Measurements from ENCODE around the gene SCN2B. TPM values are rescaled to one million over a fixed set of nuclear protein-coding genes. Genes with fewer than 3 reads are reported as not detected.

The SCN2B gene
- polyA plus RNA-seq, 1 donor, result 1.3 TPM

- Histone ChIP-seq H3K4me1 (ENCODE audit: control insufficient read depth, insufficient read depth, low read length) (peaks cover 18% of the 10 kb centered on the region), H3K36me3 (ENCODE audit: control insufficient read depth, insufficient read depth, low read length) (no peaks in the 10 kb centered on the region), H3K9me3 (ENCODE audit: control insufficient read depth, low read depth, low read length) (no peaks in the 10 kb centered on the region), H3K4me3 (ENCODE audit: low read length) (no peak overlapping the region), H3K27ac (ENCODE audit: low read length) (no peak overlapping the region), H3K27me3 (ENCODE audit: control insufficient read depth, insufficient read depth, low read length) (peaks cover 50% of the 10 kb centered on the region)
- no CpG with 5 or more reads among the region's 12 CpGs for WGBS (ENCODE audit: insufficient coverage, low lambda C conversion rate)
- no peak for DNase-seq
Observed at GRCh38 chr11:118167906-118168305, 8.5 kb downstream of the SCN2B start.

- 100% methylated on average over 1 of the region's 2 CpGs for WGBS (ENCODE audit: insufficient coverage, low lambda C conversion rate)
- no peak for DNase-seq
- H3K27me3 ChIP-seq (ENCODE audit: control insufficient read depth, insufficient read depth, low read length), result peaks cover 54% of the 10 kb centered on the region
Observed at GRCh38 chr11:118167253-118167652, 9.2 kb downstream of the SCN2B start.

GRCh38 chr11:118166641-118167040 is 9.8 kb downstream of the SCN2B start:
- H3K27me3 ChIP-seq (ENCODE audit: control insufficient read depth, insufficient read depth, low read length), result peaks cover 57% of the 10 kb centered on the region
- no CpG with 5 or more reads among the region's 17 CpGs for WGBS (ENCODE audit: insufficient coverage, low lambda C conversion rate)
- H3K36me3 ChIP-seq (ENCODE audit: control insufficient read depth, insufficient read depth, low read length), result no peaks in the 10 kb centered on the region
- no peak for DNase-seq
- no peaks in the 10 kb centered on the region for H3K9me3 ChIP-seq (ENCODE audit: control insufficient read depth, low read depth, low read length)
- H3K4me1 ChIP-seq (ENCODE audit: control insufficient read depth, insufficient read depth, low read length), result peaks cover 15% of the 10 kb centered on the region
- H3K27ac ChIP-seq (ENCODE audit: low read length), result no peak overlapping the region
- H3K4me3 ChIP-seq (ENCODE audit: low read length), result no peak overlapping the region

More at GRCh38 chr11:118167253-118167652, 9.2 kb downstream of the SCN2B start:
- Histone ChIP-seq H3K4me1 (ENCODE audit: control insufficient read depth, insufficient read depth, low read length) (peaks cover 18% of the 10 kb centered on the region), H3K36me3 (ENCODE audit: control insufficient read depth, insufficient read depth, low read length) (no peaks in the 10 kb centered on the region), H3K4me3 (ENCODE audit: low read length) (no peak overlapping the region), H3K27ac (ENCODE audit: low read length) (no peak overlapping the region), H3K9me3 (ENCODE audit: control insufficient read depth, low read depth, low read length) (no peaks in the 10 kb centered on the region)

GRCh38 chr11:118164885-118165284 is 11.6 kb downstream of the SCN2B start:
- Histone ChIP-seq H3K9me3 (ENCODE audit: control insufficient read depth, low read depth, low read length) (no peaks in the 10 kb centered on the region), H3K4me1 (ENCODE audit: control insufficient read depth, insufficient read depth, low read length) (peaks cover 12% of the 10 kb centered on the region), H3K27ac (ENCODE audit: low read length) (no peak overlapping the region), H3K27me3 (ENCODE audit: control insufficient read depth, insufficient read depth, low read length) (peaks cover 57% of the 10 kb centered on the region), H3K4me3 (ENCODE audit: low read length) (no peak overlapping the region), H3K36me3 (ENCODE audit: control insufficient read depth, insufficient read depth, low read length) (no peaks in the 10 kb centered on the region)
- DNase-seq, result no peak
- no CpG with 5 or more reads among the region's 2 CpGs for WGBS (ENCODE audit: insufficient coverage, low lambda C conversion rate)

- peaks cover 65% of the 10 kb centered on the region for H3K27me3 ChIP-seq (ENCODE audit: control insufficient read depth, insufficient read depth, low read length)
- no peaks in the 10 kb centered on the region for H3K36me3 ChIP-seq (ENCODE audit: control insufficient read depth, insufficient read depth, low read length)
- no peak overlapping the region for H3K4me3 ChIP-seq (ENCODE audit: low read length)
- H3K27ac ChIP-seq (ENCODE audit: low read length), result no peak overlapping the region
- whole genome bisulfite sequencing (ENCODE audit: insufficient coverage, low lambda C conversion rate), result 57% methylated on average over 2 of the region's 5 CpGs
- peaks cover 1% of the 10 kb centered on the region for H3K4me1 ChIP-seq (ENCODE audit: control insufficient read depth, insufficient read depth, low read length)
- no peak for DNase-seq
- no peaks in the 10 kb centered on the region for H3K9me3 ChIP-seq (ENCODE audit: control insufficient read depth, low read depth, low read length)
Observed at GRCh38 chr11:118163494-118163893, 12.9 kb downstream of the SCN2B start.

GRCh38 chr11:118162846-118163245 is 13.6 kb downstream of the SCN2B start:
- DNase-seq, result no peak
- no CpG with 5 or more reads among the region's 3 CpGs for WGBS (ENCODE audit: insufficient coverage, low lambda C conversion rate)

GRCh38 chr11:118161786-118162185 is 14.7 kb downstream of the SCN2B start:
- H3K27ac ChIP-seq (ENCODE audit: low read length), result no peak overlapping the region
- peaks cover 76% of the 10 kb centered on the region for H3K27me3 ChIP-seq (ENCODE audit: control insufficient read depth, insufficient read depth, low read length)
- no peak for DNase-seq
- 77% methylated on average over 3 of the region's 6 CpGs for WGBS (ENCODE audit: insufficient coverage, low lambda C conversion rate)
- H3K4me3 ChIP-seq (ENCODE audit: low read length), result no peak overlapping the region
- H3K4me1 ChIP-seq (ENCODE audit: control insufficient read depth, insufficient read depth, low read length), result peaks cover 1% of the 10 kb centered on the region
- no peaks in the 10 kb centered on the region for H3K36me3 ChIP-seq (ENCODE audit: control insufficient read depth, insufficient read depth, low read length)
- no peaks in the 10 kb centered on the region for H3K9me3 ChIP-seq (ENCODE audit: control insufficient read depth, low read depth, low read length)

More at GRCh38 chr11:118162846-118163245, 13.6 kb downstream of the SCN2B start:
- Histone ChIP-seq H3K27me3 (ENCODE audit: control insufficient read depth, insufficient read depth, low read length) (peaks cover 72% of the 10 kb centered on the region), H3K36me3 (ENCODE audit: control insufficient read depth, insufficient read depth, low read length) (no peaks in the 10 kb centered on the region), H3K9me3 (ENCODE audit: control insufficient read depth, low read depth, low read length) (no peaks in the 10 kb centered on the region), H3K4me3 (ENCODE audit: low read length) (no peak overlapping the region), H3K4me1 (ENCODE audit: control insufficient read depth, insufficient read depth, low read length) (no peaks in the 10 kb centered on the region), H3K27ac (ENCODE audit: low read length) (no peak overlapping the region)

- 33% methylated on average over 3 of the region's 10 CpGs for WGBS (ENCODE audit: insufficient coverage, low lambda C conversion rate)
- H3K27ac ChIP-seq (ENCODE audit: low read length), result no peak overlapping the region
Observed at GRCh38 chr11:118157186-118157895, 19.1 kb downstream of the SCN2B start.

GRCh38 chr11:118156531-118157185 is 19.8 kb downstream of the SCN2B start:
- peak in 1 of 2 donors; percentile 42 for DNase-seq

More at GRCh38 chr11:118157186-118157895, 19.1 kb downstream of the SCN2B start:
- no peak overlapping the region for H3K4me3 ChIP-seq (ENCODE audit: low read length)
- peaks cover 93% of the 10 kb centered on the region for H3K27me3 ChIP-seq (ENCODE audit: control insufficient read depth, insufficient read depth, low read length)
- peaks cover 40% of the 10 kb centered on the region for H3K4me1 ChIP-seq (ENCODE audit: control insufficient read depth, insufficient read depth, low read length)
- no peak for DNase-seq
- peaks cover 3% of the 10 kb centered on the region for H3K9me3 ChIP-seq (ENCODE audit: control insufficient read depth, low read depth, low read length)
- no peaks in the 10 kb centered on the region for H3K36me3 ChIP-seq (ENCODE audit: control insufficient read depth, insufficient read depth, low read length)

GRCh38 chr11:118155776-118156530 is 20.5 kb downstream of the SCN2B start:
- no peak for DNase-seq
- peaks cover 45% of the 10 kb centered on the region for H3K4me1 ChIP-seq (ENCODE audit: control insufficient read depth, insufficient read depth, low read length)
- no CpG with 5 or more reads among the region's 11 CpGs for WGBS (ENCODE audit: insufficient coverage, low lambda C conversion rate)
- H3K27me3 ChIP-seq (ENCODE audit: control insufficient read depth, insufficient read depth, low read length), result peaks cover 95% of the 10 kb centered on the region
- H3K27ac ChIP-seq (ENCODE audit: low read length), result no peak overlapping the region
- H3K9me3 ChIP-seq (ENCODE audit: control insufficient read depth, low read depth, low read length), result peaks cover 3% of the 10 kb centered on the region
- H3K4me3 ChIP-seq (ENCODE audit: low read length), result no peak overlapping the region
- H3K36me3 ChIP-seq (ENCODE audit: control insufficient read depth, insufficient read depth, low read length), result no peaks in the 10 kb centered on the region

More at GRCh38 chr11:118156531-118157185, 19.8 kb downstream of the SCN2B start:
- Histone ChIP-seq H3K27ac (ENCODE audit: low read length) (no peak overlapping the region), H3K9me3 (ENCODE audit: control insufficient read depth, low read depth, low read length) (peaks cover 3% of the 10 kb centered on the region), H3K4me3 (ENCODE audit: low read length) (no peak overlapping the region), H3K27me3 (ENCODE audit: control insufficient read depth, insufficient read depth, low read length) (peaks cover 94% of the 10 kb centered on the region), H3K36me3 (ENCODE audit: control insufficient read depth, insufficient read depth, low read length) (no peaks in the 10 kb centered on the region), H3K4me1 (ENCODE audit: control insufficient read depth, insufficient read depth, low read length) (peaks cover 45% of the 10 kb centered on the region)
- WGBS (ENCODE audit: insufficient coverage, low lambda C conversion rate), result no CpG with 5 or more reads among the region's 21 CpGs

All from large intestine (tissue), 3 donors.